Adrenal gland (tissue), 5 donors: ENCODE data around the gene MTNR1A.

Experiments
- CTCF ChIP-seq, 6 experiments: fragments of 450-650 bp in 4 of 6; fragments of 200-600 bp in 2 of 6; sonication (generic) in 1 of 6; IDR thresholded peaks; 1 replicate in 5 of 6; 2 replicates in 1 of 6; pipeline versions ENCODE4 v1.5.1 to v1.8.0; 2016 to 2021; ENCODE audit warnings: antibody characterized with exemption in 6 of 6, mild to moderate bottlenecking in 2 of 6, moderate library complexity in 1 of 6
- POLR2A ChIP-seq, 2 donors: fragments of 450-650 bp; IDR thresholded peaks; one replicate each; pipeline ENCODE4 v1.6.1; 2017; ENCODE audit warnings: antibody characterized with exemption in 2 of 2, mild to moderate bottlenecking in 2 of 2, moderate library complexity in 1 of 2
- donor health status: DM: no; HTN: no; CAD: no.

GRCh38 chr4:186602978-186603377, 47.6 kb upstream of the MTNR1A start:
- TF ChIP-seq CTCF (IDR thresholded peaks at IDR 0.05) (no peak), POLR2A (IDR thresholded peaks at IDR 0.05) (no peak)
